Fibroblast of villous mesenchyme (primary cell): ENCODE data around the gene COG7. TPM values are rescaled to one million over a fixed set of nuclear protein-coding genes. Genes with fewer than 3 reads are reported as not detected.

Source experiments
- DNase-seq: peaks from one replicate; pipeline ENCODE4 v3.0.0-alpha.2; 2010; ENCODE audit warnings: low read depth
- H3K4me3 ChIP-seq: 2 replicates; pipeline ENCODE4 v1.5.1; 2011; ENCODE audit warnings: low read depth, mild to moderate bottlenecking, low read length
- total RNA-seq: library from RNA; depleted of rRNA; stranded (reverse); fragments of >200 nt; gene quantifications from 2 replicates; pipeline ENCODE4 v1.2.3, GENCODE V29; 2012
- TF ChIP-seq, protein P1 (sequence below): IDR thresholded peaks from 2 replicates; pipeline ENCODE4 v1.5.1; 2012; ENCODE audit warnings: low read depth, mild to moderate bottlenecking, low read length; ENCODE audit not compliant: insufficient read depth

Gene COG7
- total RNA-seq, 1 donor, result 29.4 TPM

DNA sequence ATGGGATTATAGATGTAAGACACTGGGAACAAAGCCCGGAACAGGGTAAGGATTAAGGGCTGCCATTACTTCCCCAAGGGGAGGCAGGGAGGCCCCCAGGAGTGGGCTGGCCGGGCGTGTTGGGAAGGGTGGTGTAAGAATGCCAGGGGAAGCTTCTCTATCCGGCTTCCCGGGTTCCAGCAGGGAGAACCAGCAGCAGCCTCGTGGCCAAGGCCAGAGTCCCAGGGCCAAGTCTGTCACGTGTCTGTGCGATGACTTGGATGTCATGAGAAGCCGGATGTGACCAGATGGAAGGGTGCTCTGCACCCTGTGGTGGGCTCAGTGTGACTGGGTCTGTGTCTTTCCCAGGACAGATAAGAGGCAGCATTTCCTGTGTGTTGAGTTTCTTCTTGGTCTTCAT lies 98.7 kb downstream of the COG7 start:
- DNase-seq, result no peak
- no peak overlapping the region for H3K4me3 ChIP-seq
- TF ChIP-seq, protein P1, sequence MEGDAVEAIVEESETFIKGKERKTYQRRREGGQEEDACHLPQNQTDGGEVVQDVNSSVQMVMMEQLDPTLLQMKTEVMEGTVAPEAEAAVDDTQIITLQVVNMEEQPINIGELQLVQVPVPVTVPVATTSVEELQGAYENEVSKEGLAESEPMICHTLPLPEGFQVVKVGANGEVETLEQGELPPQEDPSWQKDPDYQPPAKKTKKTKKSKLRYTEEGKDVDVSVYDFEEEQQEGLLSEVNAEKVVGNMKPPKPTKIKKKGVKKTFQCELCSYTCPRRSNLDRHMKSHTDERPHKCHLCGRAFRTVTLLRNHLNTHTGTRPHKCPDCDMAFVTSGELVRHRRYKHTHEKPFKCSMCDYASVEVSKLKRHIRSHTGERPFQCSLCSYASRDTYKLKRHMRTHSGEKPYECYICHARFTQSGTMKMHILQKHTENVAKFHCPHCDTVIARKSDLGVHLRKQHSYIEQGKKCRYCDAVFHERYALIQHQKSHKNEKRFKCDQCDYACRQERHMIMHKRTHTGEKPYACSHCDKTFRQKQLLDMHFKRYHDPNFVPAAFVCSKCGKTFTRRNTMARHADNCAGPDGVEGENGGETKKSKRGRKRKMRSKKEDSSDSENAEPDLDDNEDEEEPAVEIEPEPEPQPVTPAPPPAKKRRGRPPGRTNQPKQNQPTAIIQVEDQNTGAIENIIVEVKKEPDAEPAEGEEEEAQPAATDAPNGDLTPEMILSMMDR, result no peak

DNA sequence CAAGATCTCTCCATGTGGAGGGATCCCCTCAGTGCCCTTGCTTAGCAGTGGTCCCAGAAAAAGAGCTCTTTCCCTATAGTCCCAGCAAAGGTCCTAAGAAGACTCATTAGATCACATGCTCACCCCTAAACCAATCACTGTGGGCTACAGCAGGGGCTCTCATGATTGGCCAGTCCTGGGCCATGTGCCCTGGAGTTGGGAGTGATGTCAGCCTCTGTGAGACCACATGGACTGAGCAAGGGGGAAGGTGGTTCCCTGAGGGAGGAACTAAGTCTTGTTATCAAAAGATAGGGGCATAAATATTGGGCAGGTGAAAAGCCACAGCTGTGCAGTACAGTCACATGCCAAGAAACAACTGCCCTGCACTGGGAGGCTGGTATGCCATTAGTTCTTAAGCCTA lies 99.5 kb downstream of the COG7 start:
- DNase-seq, result no peak
- TF ChIP-seq, protein P1, result no peak
- no peak overlapping the region for H3K4me3 ChIP-seq

DNA sequence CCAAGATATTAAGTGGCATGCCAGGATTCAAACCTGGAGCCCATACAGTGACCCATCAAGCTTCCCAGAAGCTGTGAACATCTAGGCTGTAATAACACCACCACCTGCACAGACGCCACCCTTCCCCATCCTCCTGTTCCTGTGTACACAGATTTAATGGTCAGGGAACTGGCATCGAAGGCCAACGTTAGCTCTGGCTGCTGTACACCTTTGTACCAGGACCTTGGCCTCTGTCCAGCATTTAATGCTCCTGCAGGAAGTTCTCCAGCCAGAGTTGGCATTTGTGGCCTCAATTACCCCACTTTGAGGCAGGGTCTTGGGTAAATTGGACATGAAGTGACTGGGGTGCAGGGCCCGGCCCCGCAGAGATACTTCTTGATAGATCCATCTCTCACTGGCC lies 101.6 kb downstream of the COG7 start:
- no peak overlapping the region for H3K4me3 ChIP-seq
- no peak for DNase-seq
- TF ChIP-seq, protein P1, result no peak

DNA sequence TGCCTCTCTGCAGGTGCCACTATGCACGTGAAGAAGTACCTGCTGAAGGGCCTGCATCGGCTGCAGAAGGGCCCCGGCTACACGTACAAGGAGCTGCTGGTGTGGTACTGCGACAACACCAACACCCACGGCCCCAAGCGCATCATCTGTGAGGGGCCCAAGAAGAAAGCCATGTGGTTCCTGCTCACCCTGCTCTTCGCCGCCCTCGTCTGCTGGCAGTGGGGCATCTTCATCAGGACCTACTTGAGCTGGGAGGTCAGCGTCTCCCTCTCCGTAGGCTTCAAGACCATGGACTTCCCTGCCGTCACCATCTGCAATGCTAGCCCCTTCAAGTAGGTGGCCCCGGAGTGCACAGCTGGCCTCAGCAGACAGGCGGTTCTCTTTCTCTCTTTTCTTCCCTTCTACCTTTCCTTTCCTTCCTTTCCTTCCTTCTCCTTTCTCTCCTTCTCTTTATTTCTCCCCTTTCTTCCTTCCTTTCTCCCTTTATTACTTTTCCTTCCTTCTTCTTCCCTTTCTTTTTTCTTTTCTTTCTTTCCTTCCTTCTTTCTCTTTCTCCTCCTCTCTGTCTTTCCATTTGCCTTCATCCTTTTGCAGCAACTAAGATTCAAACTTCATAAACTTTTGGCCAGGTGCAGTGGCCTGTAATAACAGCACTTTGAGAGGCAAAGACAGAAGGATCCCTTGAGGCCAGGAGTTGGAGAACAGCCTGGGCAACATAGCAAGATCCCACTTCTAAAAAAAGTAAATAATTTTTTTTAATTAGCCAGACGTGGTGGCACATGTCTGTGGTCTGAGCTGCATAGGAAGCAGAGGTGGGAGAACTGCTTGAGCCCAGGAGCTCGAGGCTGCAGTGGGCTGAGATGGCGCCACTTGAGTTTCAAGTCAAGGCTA lies 104.2 kb downstream of the COG7 start:
- DNase-seq, result peak; percentile 4
- no peak overlapping the region for H3K4me3 ChIP-seq
- TF ChIP-seq, protein P1, result peak; percentile 11

DNA sequence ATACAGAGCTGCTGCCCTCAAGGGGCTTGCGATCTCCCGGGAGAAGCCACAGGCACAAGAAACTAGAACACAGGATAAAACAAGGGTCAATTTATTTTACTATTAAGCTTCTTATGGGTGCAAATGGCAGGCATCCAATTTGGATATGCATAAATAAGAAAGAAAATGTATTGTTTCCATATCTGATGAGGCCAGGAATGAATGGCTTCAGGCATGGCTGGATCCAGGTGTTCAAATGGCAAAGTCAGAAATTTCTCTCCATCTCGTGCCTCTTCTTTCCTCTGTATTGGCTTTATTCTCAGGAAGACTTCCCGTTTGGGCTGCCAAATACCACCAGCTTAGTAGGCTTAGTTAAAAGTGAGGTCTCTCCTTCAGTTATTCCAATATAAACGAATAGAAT lies 107.8 kb downstream of the COG7 start:
- DNase-seq, result no peak

DNA sequence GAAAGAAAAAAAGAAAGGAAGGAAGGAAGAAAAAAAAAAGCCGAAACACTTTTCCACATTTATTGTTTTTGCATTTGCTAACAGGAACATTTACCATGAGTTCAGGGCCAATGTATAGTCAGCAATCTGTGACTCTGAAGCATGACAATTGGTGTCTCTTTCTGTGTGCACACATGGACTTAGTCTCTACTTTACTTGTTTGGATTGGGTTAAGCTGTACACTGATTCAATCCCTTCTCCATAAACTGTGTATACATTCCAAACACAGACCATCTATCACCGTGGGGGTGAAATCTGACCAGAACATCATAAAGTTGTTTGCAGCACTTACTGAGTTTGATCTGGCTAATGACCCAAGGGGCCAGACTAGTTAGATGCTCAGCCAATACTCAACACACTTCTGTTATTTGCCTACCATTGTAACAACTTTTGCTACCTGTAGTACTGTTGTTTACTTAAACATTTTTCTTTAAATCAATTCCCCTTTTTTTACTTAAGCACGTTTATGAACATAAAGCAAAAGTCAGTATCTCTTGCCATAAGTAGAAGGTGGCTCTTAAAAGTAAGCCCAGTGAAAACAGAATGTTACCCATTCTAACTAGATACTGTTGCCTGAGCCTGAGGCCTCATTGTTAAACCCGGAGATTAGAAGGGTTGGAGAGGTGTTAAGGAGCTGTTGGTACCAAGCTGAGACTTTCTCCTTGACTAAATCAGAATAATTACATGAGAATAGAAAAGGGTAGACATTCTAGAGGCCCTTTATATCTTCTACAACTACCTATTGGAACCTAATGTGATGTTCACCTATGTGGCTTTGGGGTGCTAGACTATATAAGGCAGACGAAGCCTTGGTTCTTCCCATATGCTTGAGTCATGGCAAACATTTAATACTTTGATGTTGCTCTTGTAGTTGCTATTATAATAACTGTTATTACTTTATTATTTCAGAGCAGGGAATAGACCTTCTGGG lies 109.1 kb downstream of the COG7 start:
- TF ChIP-seq, protein P1, result no peak

More for the DNA sequence above, 107.8 kb downstream of the COG7 start:
- TF ChIP-seq, protein P1, result no peak
- H3K4me3 ChIP-seq, result no peak overlapping the region

More for the DNA sequence above, 109.1 kb downstream of the COG7 start:
- no peak overlapping the region for H3K4me3 ChIP-seq
- DNase-seq, result no peak
